UCSD-AML1 (cell line): ENCODE measurements around the gene ZDHHC19.

Source experiments
- DNase-seq: peaks from one replicate; lab custom pipeline; 2025; ENCODE audit not compliant: unreplicated experiment; lab: John Stamatoyannopoulos, UW

ZDHHC19 gene

GRCh38 chr3:196150481-196150880, 60.7 kb downstream of the ZDHHC19 start:
- DNase-seq: no peak

- DNase-seq: no peak
Observed at GRCh38 chr3:196149831-196150301, 61.3 kb downstream of the ZDHHC19 start.

- DNase-seq: no peak
Observed at GRCh38 chr3:196149375-196149774, 61.8 kb downstream of the ZDHHC19 start.
